Right cardiac atrium (tissue), 5 donors: ENCODE results near the gene MYOZ3. TPM values are rescaled to one million over a fixed set of nuclear protein-coding genes. Genes with fewer than 3 reads are reported as not detected.

Experiments used
- ATAC-seq, 2 donors: fragments of 200-7000 bp; cut with Tn5 transposase; one replicate each; pipeline versions ENCODE4 v1.8.0 to v1.9.1; 2020; ENCODE audit warnings: moderate library complexity in 2 of 2, mild to moderate bottlenecking in 1 of 2
- DNase-seq, 3 donors: peaks; one replicate each; pipeline ENCODE4 v3.0.0-alpha.2; 2020
- H3K27ac ChIP-seq: one replicate; pipeline ENCODE4 v1.5.1; 2013; ENCODE audit warnings: mild to moderate bottlenecking, low read length, control low read depth, moderate library complexity
- H3K27me3 ChIP-seq: one replicate; pipeline ENCODE4 v1.6.1; 2013; ENCODE audit not compliant: control insufficient read depth, insufficient read depth
- H3K4me1 ChIP-seq: one replicate; pipeline ENCODE4 v1.6.1; 2013; ENCODE audit warnings: low read length; ENCODE audit not compliant: control insufficient read depth, insufficient read depth
- H3K4me3 ChIP-seq: one replicate; pipeline ENCODE4 v1.5.1; 2013; ENCODE audit warnings: low read length, control low read depth
- H3K9me3 ChIP-seq: one replicate; pipeline ENCODE4 v1.6.1; 2013; ENCODE audit warnings: low read length; ENCODE audit not compliant: control insufficient read depth
- WGBS: extraction: QIAGEN DNeasy Blood & Tissue Kit; methylation state at CpG from one replicate; pipeline ENCODE4 v1.1.7; 2013; 5-methylcytosine and 5-hydroxymethylcytosine counted together
- intact Hi-C, 4 donors: fragments of 100-400 bp; cut with DNase I; formaldehyde crosslinking; loops; one replicate each; pipeline versions ENCODE4 v1.11.0 to v1.14.0; 2022 to 2023
- polyA plus RNA-seq: library from polyadenylated mRNA; stranded (reverse); fragments of 200-250 nt; gene quantifications from one replicate; pipeline ENCODE4 v1.2.3, GENCODE V29; 2013
- total RNA-seq, 4 donors: library from RNA; stranded (reverse); fragmentation: NEBNext Ultra II Directional; extraction: Animal tissue kit (Norgen Biotek cat#: 25700); gene quantifications; one replicate each; pipeline ENCODE4 v1.2.1, GENCODE V29; 2021
- donor health status: healthy with polysubstance abuse.
- donor health status: DM: no; HTN: yes; CAD: no.
- donor health status: DM: no; HTN: no; CAD: no.
- donor health status: DM: no; HTN: yes; CAD: no; lungs with severe emphysema.
- donor health status: DM: yes; HTN: yes; CAD: no.

The MYOZ3 gene
- total and polyA plus RNA-seq, 5 donors: 3.3 to 9.3 (median 4.9) TPM

- H3K4me1 ChIP-seq: peaks cover 21% of the 10 kb centered on the region
- DNase-seq (peak in 2 of 3 donors; percentile 53 to 55), ATAC-seq (no peak)
- peak overlapping the region; percentile 55 for H3K27ac ChIP-seq
- no peaks in the 10 kb centered on the region for H3K9me3 ChIP-seq
- no peak overlapping the region for H3K4me3 ChIP-seq
- 64% methylated on average over 5 of the region's 5 CpGs for WGBS
- intact Hi-C loops: loop anchor here (5.0 to 10.0 kb wide), 3 partner anchors 58 to 68 kb away; no protein-coding TSS in a partner anchor
- no peaks in the 10 kb centered on the region for H3K27me3 ChIP-seq
Measured at GRCh38 chr5:150653145-150653761, 7.8 kb upstream of the MYOZ3 start.

GRCh38 chr5:150653762-150654556 is 7.1 kb upstream of the MYOZ3 start:
- Histone ChIP-seq H3K27ac (peak overlapping the region; percentile 55), H3K4me3 (no peak overlapping the region), H3K4me1 (peaks cover 21% of the 10 kb centered on the region), H3K27me3 (no peaks in the 10 kb centered on the region), H3K9me3 (no peaks in the 10 kb centered on the region)
- no peak for DNase-seq
- intact Hi-C loops: loop anchor here (5.0 to 10.0 kb wide), 3 partner anchors 59 to 69 kb away; no protein-coding TSS in a partner anchor
- ATAC-seq: no peak
- WGBS: 69% methylated on average over 2 of the region's 2 CpGs

GRCh38 chr5:150655221-150655620 is 5.8 kb upstream of the MYOZ3 start:
- ATAC-seq (no peak), DNase-seq (peak in 2 of 3 donors; percentile 73 to 75)
- Histone ChIP-seq H3K9me3 (no peaks in the 10 kb centered on the region), H3K27me3 (no peaks in the 10 kb centered on the region), H3K4me3 (no peak overlapping the region), H3K4me1 (peaks cover 25% of the 10 kb centered on the region), H3K27ac (peak overlapping the region; percentile 73)
- intact Hi-C loops: loop anchor here (5.0 to 10.0 kb wide), 3 partner anchors 60 to 93 kb away; no protein-coding TSS in a partner anchor
- 65% methylated on average over 3 of the region's 3 CpGs for WGBS

GRCh38 chr5:150656191-150657132 is 4.6 kb upstream of the MYOZ3 start:
- Histone ChIP-seq H3K9me3 (no peaks in the 10 kb centered on the region), H3K4me1 (peaks cover 25% of the 10 kb centered on the region), H3K27ac (peak overlapping the region; percentile 83), H3K4me3 (peak overlapping the region; percentile 40), H3K27me3 (no peaks in the 10 kb centered on the region)
- 5% methylated on average over 99 of the region's 99 CpGs for WGBS
- DNase-seq (peak; percentile 82 to 93 (median 92)), ATAC-seq (peak; percentile 50 to 60)
- intact Hi-C loops: loop anchor here (5.0 to 10.0 kb wide), 3 partner anchors 62 to 94 kb away; no protein-coding TSS in a partner anchor

- WGBS: 88% methylated on average over 4 of the region's 4 CpGs
- ATAC-seq: no peak
Measured at GRCh38 chr5:150658121-150658520, 2.9 kb upstream of the MYOZ3 start.

GRCh38 chr5:150658699-150659265 is 2.3 kb upstream of the MYOZ3 start:
- H3K9me3 ChIP-seq: no peaks in the 10 kb centered on the region
- WGBS: 43% methylated on average over 3 of the region's 3 CpGs
- H3K27me3 ChIP-seq: no peaks in the 10 kb centered on the region
- ATAC-seq (peak in 1 of 2 donors; percentile 0), DNase-seq (peak in 1 of 3 donors; percentile 58)
- H3K27ac ChIP-seq: peak overlapping the region; percentile 54
- intact Hi-C loops: loop anchor here (5.0 to 10.0 kb wide), 3 partner anchors 64 to 96 kb away; no protein-coding TSS in a partner anchor
- peaks cover 13% of the 10 kb centered on the region for H3K4me1 ChIP-seq
- no peak overlapping the region for H3K4me3 ChIP-seq

More at GRCh38 chr5:150658121-150658520, 2.9 kb upstream of the MYOZ3 start:
- H3K27me3 ChIP-seq: no peaks in the 10 kb centered on the region
- H3K27ac ChIP-seq: peak overlapping the region; percentile 54
- intact Hi-C loops: loop anchor here (5.0 to 10.0 kb wide), 3 partner anchors 63 to 96 kb away; no protein-coding TSS in a partner anchor
- peaks cover 17% of the 10 kb centered on the region for H3K4me1 ChIP-seq
- no peaks in the 10 kb centered on the region for H3K9me3 ChIP-seq
- peak in 1 of 3 donors; percentile 50 for DNase-seq
- H3K4me3 ChIP-seq: no peak overlapping the region

- no peaks in the 10 kb centered on the region for H3K27me3 ChIP-seq
- no peaks in the 10 kb centered on the region for H3K9me3 ChIP-seq
- H3K4me3 ChIP-seq: no peak overlapping the region
- peaks cover 13% of the 10 kb centered on the region for H3K4me1 ChIP-seq
- DNase-seq: peak in 1 of 3 donors; percentile 64
- intact Hi-C loops: loop anchor here (5.0 to 10.0 kb wide), 3 partner anchors 65 to 97 kb away; no protein-coding TSS in a partner anchor
- WGBS: 67% methylated on average over 11 of the region's 11 CpGs
- H3K27ac ChIP-seq: no peak overlapping the region
- ATAC-seq: peak; percentile 1 to 15
Measured at GRCh38 chr5:150659360-150660107, 1.5 kb upstream of the MYOZ3 start.

GRCh38 chr5:150660108-150660831 is 781 bp upstream of the MYOZ3 start:
- Histone ChIP-seq H3K4me1 (peaks cover 13% of the 10 kb centered on the region), H3K4me3 (no peak overlapping the region)
- intact Hi-C loops: no loop called here

More at GRCh38 chr5:150660108-150660831, 781 bp upstream of the MYOZ3 start:
- ATAC-seq (no peak), DNase-seq (peak in 1 of 3 donors; percentile 60)
- 29% methylated on average over 4 of the region's 4 CpGs for WGBS
- no peaks in the 10 kb centered on the region for H3K9me3 ChIP-seq
- H3K27me3 ChIP-seq: no peaks in the 10 kb centered on the region
- peak overlapping the region; percentile 40 for H3K27ac ChIP-seq
